GM19099 (cell line): ENCODE results near the gene TSHZ1.

Experiments
- POLR2A ChIP-seq: IDR thresholded peaks from 3 replicates; pipeline ENCODE4 v1.6.1; 2011; ENCODE audit warnings: low read depth; ENCODE audit not compliant: insufficient read length; ENCODE audit errors: extremely low read depth

TSHZ1 gene

GRCh38 chr18:75211953-75212750 is 1.6 kb downstream of the TSHZ1 start:
- TF ChIP-seq POLR2A: no peak

- TF ChIP-seq POLR2A: no peak
Observed at GRCh38 chr18:75212751-75213090, 2.1 kb downstream of the TSHZ1 start.

GRCh38 chr18:75213611-75214331 is 3.2 kb downstream of the TSHZ1 start:
- TF ChIP-seq POLR2A: no peak

- TF ChIP-seq POLR2A: no peak
Observed at GRCh38 chr18:75214332-75214690, 3.7 kb downstream of the TSHZ1 start.

GRCh38 chr18:75214766-75215510 is 4.3 kb downstream of the TSHZ1 start:
- TF ChIP-seq POLR2A: no peak

GRCh38 chr18:75215663-75216062 is 5.1 kb downstream of the TSHZ1 start:
- TF ChIP-seq POLR2A: no peak

GRCh38 chr18:75216212-75216910 is 5.8 kb downstream of the TSHZ1 start:
- TF ChIP-seq POLR2A: no peak

GRCh38 chr18:75216911-75217689 is 6.5 kb downstream of the TSHZ1 start:
- TF ChIP-seq POLR2A: no peak

GRCh38 chr18:75218065-75218923 is 7.7 kb downstream of the TSHZ1 start:
- no peak for TF ChIP-seq POLR2A

- TF ChIP-seq POLR2A: no peak
Observed at GRCh38 chr18:75219745-75220375, 9.3 kb downstream of the TSHZ1 start.

GRCh38 chr18:75220551-75221355 is 10.2 kb downstream of the TSHZ1 start:
- TF ChIP-seq POLR2A: no peak

GRCh38 chr18:75221397-75221796 is 10.8 kb downstream of the TSHZ1 start:
- TF ChIP-seq POLR2A: no peak

- no peak for TF ChIP-seq POLR2A
Observed at GRCh38 chr18:75221897-75222296, 11.3 kb downstream of the TSHZ1 start.

GRCh38 chr18:75222407-75222806 is 11.8 kb downstream of the TSHZ1 start:
- TF ChIP-seq POLR2A: no peak
